Effector memory CD4-positive, alpha-beta T cell (primary cell): Measurements from ENCODE around the gene SMC3.
A peak's percentile ranks its signal among the peaks of the same experiment; 100 is the strongest.

Experiments
- DNase-seq, 3 donors: peaks; one replicate each; pipeline ENCODE4 v3.0.0-alpha.2; 2020
- H3K27ac ChIP-seq: 2 replicates; pipeline ENCODE4 v1.7.0; 2013; ENCODE audit warnings: mild to moderate bottlenecking, low read length, moderate library complexity; ENCODE audit not compliant: insufficient read depth, poor library complexity, severe bottlenecking
- H3K27me3 ChIP-seq: replicated peaks from 2 replicates; pipeline ENCODE4 v1.7.0; 2013; ENCODE audit warnings: mild to moderate bottlenecking, low read length; ENCODE audit not compliant: insufficient read depth, control insufficient read depth, poor library complexity, severe bottlenecking
- H3K36me3 ChIP-seq: 2 replicates; pipeline ENCODE4 v1.7.0; 2013; ENCODE audit warnings: mild to moderate bottlenecking, low read length, moderate library complexity; ENCODE audit not compliant: control insufficient read depth, insufficient read depth
- H3K4me1 ChIP-seq: 2 replicates; pipeline ENCODE4 v1.7.0; 2013; ENCODE audit warnings: low read length, mild to moderate bottlenecking; ENCODE audit not compliant: control insufficient read depth, insufficient read depth, poor library complexity, severe bottlenecking
- H3K4me3 ChIP-seq: 2 replicates; pipeline ENCODE4 v1.7.0; 2013; ENCODE audit warnings: low read length, low read depth, mild to moderate bottlenecking; ENCODE audit not compliant: insufficient read depth, poor library complexity, severe bottlenecking
- H3K9me3 ChIP-seq: 2 replicates; pipeline ENCODE4 v1.7.0; 2013; ENCODE audit warnings: mild to moderate bottlenecking, low read length, moderate library complexity; ENCODE audit not compliant: control insufficient read depth

SMC3 gene

DNA sequence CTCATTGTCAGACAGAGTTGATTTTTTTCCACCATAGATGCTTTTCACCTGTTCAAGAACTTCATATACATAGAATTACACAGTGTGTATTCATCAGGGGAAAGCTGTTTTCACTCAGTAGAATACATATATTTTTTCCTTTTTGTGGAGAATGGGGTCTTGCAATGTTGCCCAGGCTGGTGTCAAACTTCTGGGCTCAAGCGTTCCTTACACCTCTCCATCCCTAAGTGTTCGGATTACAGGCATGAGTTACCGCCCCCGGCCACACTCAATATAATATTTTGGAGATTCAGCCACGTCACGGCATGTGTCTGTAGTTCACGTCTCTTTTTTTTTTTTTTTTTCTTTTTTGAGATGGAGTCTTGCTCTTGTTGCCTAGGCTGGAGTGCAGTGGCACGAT lies 7.5 kb upstream of the SMC3 start:
- DNase-seq: no peak
- no peaks in the 10 kb centered on the region for H3K27me3 ChIP-seq
- no peak overlapping the region for H3K27ac ChIP-seq
- H3K36me3 ChIP-seq: no peaks in the 10 kb centered on the region
- no peaks in the 10 kb centered on the region for H3K9me3 ChIP-seq
- no peak overlapping the region for H3K4me3 ChIP-seq
- no peaks in the 10 kb centered on the region for H3K4me1 ChIP-seq

DNA sequence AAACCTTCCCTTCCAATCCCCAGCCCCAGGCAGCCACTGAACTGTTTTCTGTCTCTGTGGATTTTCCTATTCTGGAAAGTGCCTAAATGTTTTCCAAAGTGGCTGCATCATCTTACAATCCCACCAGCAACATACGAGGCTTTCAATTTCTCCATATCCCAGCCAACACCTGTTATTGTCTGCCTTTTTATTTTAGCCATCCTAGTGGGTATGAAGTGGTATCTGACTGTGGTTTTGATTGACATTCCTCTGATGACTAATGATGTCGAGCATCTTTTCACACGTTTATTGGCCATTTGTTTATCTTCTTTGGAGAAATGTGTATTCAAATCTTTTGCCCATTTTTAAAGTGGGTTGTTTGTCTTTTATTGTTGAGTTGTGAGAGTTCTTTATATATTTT lies 6.2 kb upstream of the SMC3 start:
- DNase-seq: no peak
- Histone ChIP-seq H3K9me3 (no peaks in the 10 kb centered on the region), H3K27ac (no peak overlapping the region), H3K4me3 (no peak overlapping the region), H3K27me3 (no peaks in the 10 kb centered on the region), H3K4me1 (no peaks in the 10 kb centered on the region), H3K36me3 (no peaks in the 10 kb centered on the region)

DNA sequence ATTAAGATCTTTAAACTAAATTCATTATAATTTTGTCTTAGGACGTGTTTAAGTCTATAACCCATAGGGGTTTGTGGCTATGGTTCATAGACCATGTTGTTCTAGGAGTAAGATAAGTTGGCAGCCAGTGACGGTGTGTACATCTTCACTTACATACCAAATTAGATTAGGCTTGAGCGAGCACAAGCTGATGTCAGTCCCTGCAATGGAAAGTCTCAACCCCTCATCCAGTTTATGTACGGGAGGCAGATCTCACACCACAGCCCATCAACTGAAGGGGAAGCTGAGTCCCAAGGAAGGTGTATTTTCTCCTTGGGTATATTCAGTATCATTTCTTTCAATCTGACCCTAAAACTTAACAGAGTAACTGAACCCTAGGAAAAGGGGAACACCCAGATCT lies 5.1 kb upstream of the SMC3 start:
- no peaks in the 10 kb centered on the region for H3K36me3 ChIP-seq
- H3K4me3 ChIP-seq: no peak overlapping the region
- no peaks in the 10 kb centered on the region for H3K9me3 ChIP-seq
- no peaks in the 10 kb centered on the region for H3K27me3 ChIP-seq
- H3K4me1 ChIP-seq: peaks cover 4% of the 10 kb centered on the region
- DNase-seq: no peak
- no peak overlapping the region for H3K27ac ChIP-seq

DNA sequence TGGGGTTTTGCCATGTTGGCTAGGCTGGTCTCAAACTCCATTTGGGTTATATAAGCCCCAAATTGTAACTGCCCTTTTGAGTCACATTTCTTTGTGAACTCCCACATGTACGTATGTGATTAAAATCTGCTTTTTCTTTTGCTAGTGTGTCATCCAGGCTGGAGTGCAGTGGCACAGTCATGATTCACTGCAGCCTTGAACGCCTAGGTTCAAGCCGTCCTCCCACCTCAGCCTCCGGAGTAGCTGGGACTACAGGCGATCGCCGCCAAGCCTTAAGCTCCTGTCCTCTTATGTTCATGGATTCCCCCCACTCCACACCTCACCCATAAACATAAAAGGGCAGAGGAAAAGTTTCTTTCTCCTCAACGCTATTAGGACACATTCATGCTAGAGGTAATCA lies 4.4 kb upstream of the SMC3 start:
- H3K4me1 ChIP-seq: peaks cover 4% of the 10 kb centered on the region
- no peaks in the 10 kb centered on the region for H3K27me3 ChIP-seq
- no peaks in the 10 kb centered on the region for H3K36me3 ChIP-seq
- no peaks in the 10 kb centered on the region for H3K9me3 ChIP-seq
- no peak for DNase-seq
- no peak overlapping the region for H3K27ac ChIP-seq
- no peak overlapping the region for H3K4me3 ChIP-seq

DNA sequence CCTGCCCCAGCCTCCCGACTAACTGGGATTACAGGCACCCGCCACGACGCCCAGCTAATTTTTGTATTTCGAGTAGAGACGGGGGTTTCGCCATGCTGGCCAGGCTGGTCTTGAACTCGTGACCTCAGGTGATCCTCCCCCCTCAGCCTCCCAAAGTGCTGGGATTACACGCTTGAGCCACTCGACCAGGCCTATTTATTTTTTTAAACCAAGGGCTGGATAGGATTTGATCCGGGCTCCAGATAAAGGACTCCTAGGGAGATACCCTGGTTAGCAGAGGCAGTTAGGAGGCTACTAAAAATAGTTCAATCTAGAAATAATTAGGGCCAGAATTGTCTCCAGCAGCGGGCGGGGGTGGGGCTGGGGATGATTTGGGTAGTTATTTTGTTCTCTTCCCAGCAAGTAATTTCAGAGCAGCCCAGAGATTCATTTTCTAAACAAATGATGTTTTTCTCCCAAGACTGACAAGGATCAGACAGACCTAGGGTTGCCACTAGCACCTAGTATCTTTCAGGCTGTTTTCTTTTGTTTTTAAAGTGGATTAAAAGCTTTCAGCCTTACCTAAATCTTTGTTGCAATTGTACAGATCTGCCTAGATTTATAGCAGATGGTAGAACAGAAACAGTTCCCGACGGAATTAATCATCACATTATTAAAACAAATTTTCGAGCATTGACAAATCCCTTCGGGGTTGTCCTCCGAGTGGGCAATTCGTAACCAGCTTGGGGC lies 859 bp upstream of the SMC3 start:
- H3K4me3 ChIP-seq: peak overlapping the region; percentile 99
- H3K9me3 ChIP-seq: no peaks in the 10 kb centered on the region
- peak overlapping the region; percentile 88 for H3K27ac ChIP-seq
- H3K36me3 ChIP-seq: peaks cover 4% of the 10 kb centered on the region
- H3K4me1 ChIP-seq: peaks cover 24% of the 10 kb centered on the region
- DNase-seq: no peak
- H3K27me3 ChIP-seq: no peaks in the 10 kb centered on the region

DNA sequence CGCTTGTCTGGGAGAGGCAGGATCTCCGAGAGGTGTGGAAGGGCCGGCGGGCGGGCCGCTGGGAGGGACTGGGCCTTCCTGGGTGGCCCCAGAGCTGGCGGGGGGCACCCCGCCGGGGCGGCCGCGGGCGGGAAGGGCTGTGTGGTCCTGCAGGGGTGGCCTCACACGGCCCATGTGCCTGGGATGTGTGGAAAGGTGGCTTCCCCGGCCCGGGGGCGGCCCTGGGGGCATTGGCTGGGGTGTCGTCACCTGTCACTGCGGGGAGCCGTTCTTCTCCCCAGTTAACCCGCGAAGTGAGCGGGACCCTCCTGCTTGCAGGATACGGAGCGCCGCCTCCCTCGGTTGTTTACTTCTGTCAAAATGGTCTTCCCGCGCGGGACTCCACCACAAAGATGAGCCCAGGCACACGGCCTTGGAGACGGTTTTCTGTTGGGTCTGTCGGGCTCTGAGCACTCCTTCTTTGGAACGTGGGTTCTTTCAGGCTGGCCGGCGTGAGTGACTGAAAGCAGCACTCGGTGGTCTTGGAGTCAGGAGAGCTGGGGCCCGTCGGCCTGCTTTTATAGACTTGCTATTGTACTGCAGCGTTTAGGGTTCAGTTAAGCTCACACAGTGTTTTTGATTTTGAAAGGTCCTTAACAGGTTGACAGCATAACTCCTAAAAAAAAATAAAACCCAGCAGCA lies 700 bp downstream of the SMC3 start:
- Histone ChIP-seq H3K36me3 (peaks cover 4% of the 10 kb centered on the region), H3K27ac (peak overlapping the region; percentile 88), H3K9me3 (no peaks in the 10 kb centered on the region), H3K4me3 (peak overlapping the region; percentile 99), H3K4me1 (peaks cover 24% of the 10 kb centered on the region), H3K27me3 (no peaks in the 10 kb centered on the region)
- DNase-seq: peak; percentile 35 to 46 (median 36)

DNA sequence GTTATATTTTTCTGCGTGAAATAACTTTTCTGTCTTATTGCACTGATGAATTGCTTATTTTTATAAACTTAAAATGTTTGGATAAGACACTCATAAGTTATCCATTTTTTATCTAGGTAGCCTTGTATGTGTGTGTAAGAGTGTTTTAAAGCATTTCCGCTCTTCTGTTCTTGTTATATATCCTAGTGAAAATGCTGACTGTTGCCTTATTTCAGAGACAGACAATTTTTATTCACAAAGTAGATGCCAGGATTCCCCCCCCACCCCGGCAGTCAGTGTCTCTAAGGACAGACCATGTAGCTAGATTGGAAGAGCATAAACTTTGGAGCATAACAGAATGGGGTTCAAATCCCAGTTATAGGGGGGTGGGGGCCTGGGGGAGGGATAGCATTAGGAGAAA lies 1.6 kb downstream of the SMC3 start:
- H3K36me3 ChIP-seq: peaks cover 4% of the 10 kb centered on the region
- peak overlapping the region; percentile 99 for H3K4me3 ChIP-seq
- peaks cover 24% of the 10 kb centered on the region for H3K4me1 ChIP-seq
- H3K27me3 ChIP-seq: no peaks in the 10 kb centered on the region
- DNase-seq: no peak
- H3K9me3 ChIP-seq: no peaks in the 10 kb centered on the region
- H3K27ac ChIP-seq: no peak overlapping the region

DNA sequence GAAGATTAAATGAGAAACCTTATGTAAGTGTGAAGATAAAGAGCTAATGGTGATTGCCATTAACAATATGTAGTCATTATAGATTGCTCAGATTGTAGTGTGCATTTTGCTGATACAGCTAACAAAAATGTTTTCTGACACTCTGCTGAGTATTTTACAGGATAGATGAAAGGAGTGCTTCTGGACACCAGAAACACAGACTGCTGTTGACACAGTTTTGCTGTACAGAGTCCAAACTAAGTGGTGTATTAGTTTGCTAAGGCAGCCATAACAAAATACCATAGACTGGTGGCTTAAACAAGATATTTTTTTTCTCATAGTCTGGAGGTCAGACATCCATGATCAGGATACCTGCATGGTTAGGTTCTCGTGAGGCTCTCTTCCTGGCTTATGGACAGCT lies 2.2 kb downstream of the SMC3 start:
- Histone ChIP-seq H3K4me3 (no peak overlapping the region), H3K4me1 (peaks cover 24% of the 10 kb centered on the region), H3K9me3 (no peaks in the 10 kb centered on the region), H3K36me3 (peaks cover 8% of the 10 kb centered on the region), H3K27me3 (no peaks in the 10 kb centered on the region), H3K27ac (no peak overlapping the region)
- DNase-seq: no peak

- H3K4me3 ChIP-seq: no peak overlapping the region
- peaks cover 24% of the 10 kb centered on the region for H3K4me1 ChIP-seq
- H3K36me3 ChIP-seq: peaks cover 19% of the 10 kb centered on the region
- H3K27ac ChIP-seq: no peak overlapping the region
- no peaks in the 10 kb centered on the region for H3K9me3 ChIP-seq
- DNase-seq: no peak
- no peaks in the 10 kb centered on the region for H3K27me3 ChIP-seq
Measured at GRCh38 chr10:110571093-110571743, 3.7 kb downstream of the SMC3 start.

GRCh38 chr10:110572862-110573261 lies 5.4 kb downstream of the SMC3 start:
- no peak overlapping the region for H3K4me3 ChIP-seq
- H3K27me3 ChIP-seq: no peaks in the 10 kb centered on the region
- no peak for DNase-seq
- peaks cover 20% of the 10 kb centered on the region for H3K4me1 ChIP-seq
- peaks cover 24% of the 10 kb centered on the region for H3K36me3 ChIP-seq
- H3K9me3 ChIP-seq: no peaks in the 10 kb centered on the region
- no peak overlapping the region for H3K27ac ChIP-seq
